T-cell (primary cell): ENCODE results near the gene STARD3NL. TPM values are rescaled to one million over a fixed set of nuclear protein-coding genes. Genes with fewer than 3 reads are reported as not detected.
A peak's percentile ranks its signal among the peaks of the same experiment; 100 is the strongest.
"Not testable (repeated sequence)": the region's sequence is repeated elsewhere in the genome, so short reads cannot be mapped to it uniquely, and the experiment has no call there.

Source experiments
- ATAC-seq, 4 experiments: fragments of 200-7000 bp in 3 of 4; fragments of 150-1000 bp in 1 of 4; cut with Tn5 transposase; replicated peaks in 1 of 4; 1 replicate in 3 of 4; 2 replicates in 1 of 4; pipeline ENCODE4 v1.10.0; 2021; ENCODE audit warnings: moderate library complexity in 3 of 4, mild to moderate bottlenecking in 2 of 4, moderate number of reproducible peaks in 1 of 4
- CTCF ChIA-PET, 2 donors: fragments of 300-600 bp; sonication (Branson Sonifier 250); formaldehyde crosslinking; loops; one replicate each; lab custom pipeline; 2022; ENCODE audit warnings: antibody characterized with exemption in 2 of 2; lab: Charles Lee
- POLR2A ChIA-PET, 2 donors: fragments of 300-600 bp; sonication (Branson Sonifier 250); formaldehyde crosslinking; loops; one replicate each; lab custom pipeline; 2022; ENCODE audit warnings: antibody characterized with exemption in 2 of 2; lab: Charles Lee
- DNase-seq, 35 experiments: peaks; one replicate each; pipeline versions ENCODE4 v3.0.0 to v3.0.0-alpha.2; 2013 to 2023
- H3K27ac ChIP-seq: one replicate; pipeline ENCODE4 v1.5.1; 2013; ENCODE audit warnings: low read length
- H3K27me3 ChIP-seq, 2 experiments: replicated peaks in 1 of 2; 1 replicate in 1 of 2; 2 replicates in 1 of 2; pipeline versions ENCODE4 v1.6.1 to v1.7.0; 2013; ENCODE audit warnings: low read length in 1 of 2, mixed read lengths in 1 of 2; ENCODE audit not compliant: control insufficient read depth in 2 of 2, insufficient read depth in 2 of 2; ENCODE audit errors: extremely low read depth in 1 of 2
- H3K36me3 ChIP-seq, 2 donors: 1 replicate in 1 of 2; 2 replicates in 1 of 2; pipeline versions ENCODE4 v1.6.1 to v1.7.0; 2013; ENCODE audit warnings: low read length in 1 of 2; ENCODE audit not compliant: control insufficient read depth in 2 of 2, insufficient read depth in 1 of 2; ENCODE audit errors: extremely low read depth in 1 of 2
- H3K4me1 ChIP-seq, 2 experiments: 1 replicate in 1 of 2; 2 replicates in 1 of 2; pipeline versions ENCODE4 v1.6.1 to v1.7.0; 2013; ENCODE audit warnings: low read length in 2 of 2, mixed read lengths in 1 of 2; ENCODE audit not compliant: insufficient read depth in 2 of 2, control insufficient read depth in 1 of 2; ENCODE audit errors: extremely low read depth in 1 of 2
- H3K4me3 ChIP-seq, 2 donors: 1 replicate in 1 of 2; 2 replicates in 1 of 2; pipeline versions ENCODE4 v1.5.1 to v1.7.0; 2013; ENCODE audit warnings: mild to moderate bottlenecking in 2 of 2, low read length in 1 of 2, moderate library complexity in 1 of 2; ENCODE audit not compliant: control insufficient read depth in 1 of 2; ENCODE audit errors: extremely low read depth in 1 of 2
- H3K9me3 ChIP-seq: 2 replicates; pipeline ENCODE4 v1.7.0; 2013
- H3K27ac Mint-ChIP-seq, 2 donors: one replicate each; pipeline ENCODE4 v1.8.0; 2020 to 2021; ENCODE audit warnings: mild to moderate bottlenecking in 2 of 2, mixed read lengths in 2 of 2
- H3K27me3 Mint-ChIP-seq, 2 donors: one replicate each; pipeline ENCODE4 v1.8.0; 2021 to 2022; ENCODE audit warnings: mixed read lengths in 2 of 2
- H3K36me3 Mint-ChIP-seq: one replicate; pipeline ENCODE4 v1.8.0; 2021; ENCODE audit warnings: mixed read lengths
- H3K4me1 Mint-ChIP-seq, 3 donors: one replicate each; pipeline ENCODE4 v1.8.0; 2020 to 2022; ENCODE audit warnings: mixed read lengths in 3 of 3, mild to moderate bottlenecking in 1 of 3
- H3K4me3 Mint-ChIP-seq, 3 donors: one replicate each; pipeline ENCODE4 v1.8.0; 2020 to 2022; ENCODE audit warnings: mild to moderate bottlenecking in 3 of 3, mixed read lengths in 3 of 3, moderate library complexity in 3 of 3
- H3K9me3 Mint-ChIP-seq, 3 donors: one replicate each; pipeline ENCODE4 v1.8.0; 2020 to 2022; ENCODE audit warnings: mixed read lengths in 3 of 3
- WGBS: methylation state at CpG from one replicate; pipeline ENCODE4 v1.1.5; 2013; ENCODE audit warnings: missing lambda C conversion rate; ENCODE audit not compliant: insufficient coverage; 5-methylcytosine and 5-hydroxymethylcytosine counted together
- total RNA-seq, 35 experiments: library from RNA in 6 of 35; stranded (reverse) in 6 of 35; fragments of 120-200 nt in 1 of 35; gene quantifications; one replicate each; pipeline versions ENCODE4 v1.2.1 to v1.2.4 and lab custom pipeline; 2013 to 2026

Gene STARD3NL
- total RNA-seq, 5 donors from 2014 or later (not counting 1 experiment from before 2014, with no cell fraction given), result 12.1 to 13.5 (median 12.5) TPM

DNA sequence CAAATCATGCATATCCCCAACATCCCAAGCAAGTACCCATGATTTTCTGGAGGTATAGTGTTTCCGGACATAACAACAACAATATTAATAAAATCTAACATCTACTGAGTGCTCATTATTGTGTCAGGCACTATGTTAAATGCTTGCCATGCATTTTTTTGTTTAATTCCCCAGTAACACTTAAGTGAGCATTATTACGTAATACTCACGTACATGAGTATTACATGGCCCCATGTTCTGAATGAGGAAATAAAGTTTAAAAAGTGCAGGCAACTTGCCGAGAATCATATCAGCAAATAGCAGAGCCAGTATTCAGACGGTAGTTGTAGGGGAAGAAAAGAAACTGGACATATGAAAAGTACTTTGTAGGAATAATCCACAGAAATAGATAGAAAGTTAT lies 65.3 kb downstream of the STARD3NL start:
- H3K9me3 ChIP-seq, H3K27me3 ChIP-seq, H3K9me3 Mint-ChIP-seq, H3K27me3 Mint-ChIP-seq, DNase-seq, H3K4me3 ChIP-seq, ATAC-seq, POLR2A ChIA-PET, H3K27ac Mint-ChIP-seq, H3K4me3 Mint-ChIP-seq: not testable (repeated sequence)
- Mint-ChIP-seq H3K36me3 (peaks cover 26% of the 10 kb centered on the region), H3K4me1 (peaks cover 0 to 32% (median 31%) of the 10 kb centered on the region in 3 donors)
- peaks cover 11 to 43% of the 10 kb centered on the region in 2 donors for H3K36me3 ChIP-seq
- 100% methylated on average over 1 of the region's 5 CpGs for WGBS
- peaks cover 0 to 21% of the 10 kb centered on the region in 2 experiments for H3K4me1 ChIP-seq
- H3K27ac ChIP-seq, result peak overlapping the region; percentile 80
- CTCF ChIA-PET, result interaction anchor here in 1 of 2 donors (0.7 kb wide), 1 partner anchor 76 kb away, joined by 3 read pairs; no protein-coding TSS in a partner anchor

DNA sequence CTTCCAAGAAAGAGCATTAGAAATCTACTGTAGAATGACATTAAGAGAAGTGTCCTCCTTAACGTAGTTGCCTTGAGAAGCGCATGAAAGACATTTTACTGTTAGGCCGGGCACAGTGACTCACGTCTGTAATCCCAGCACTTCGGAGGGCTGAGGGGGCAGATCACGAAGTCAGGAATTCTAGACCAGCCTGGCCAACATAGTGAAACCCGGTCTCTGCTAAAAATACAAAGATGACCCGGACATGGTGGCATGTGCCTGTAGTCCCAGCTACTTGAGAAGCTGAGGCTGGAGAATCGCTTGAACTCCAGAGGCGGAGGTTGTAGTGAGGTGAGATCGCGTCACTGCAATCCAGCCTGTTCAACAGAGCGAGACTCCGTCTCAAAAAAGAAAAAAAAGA lies 66.5 kb downstream of the STARD3NL start:
- peaks cover 11 to 38% of the 10 kb centered on the region in 2 donors for H3K36me3 ChIP-seq
- H3K4me1 Mint-ChIP-seq, result peaks cover 0 to 34% (median 31%) of the 10 kb centered on the region in 3 donors
- H3K27me3 ChIP-seq, result no peaks in the 10 kb centered on the region
- no peak overlapping the region for H3K4me3 ChIP-seq
- no peaks in the 10 kb centered on the region for H3K9me3 ChIP-seq
- peak overlapping the region; percentile 70 to 77 for H3K27ac Mint-ChIP-seq
- ATAC-seq (no peak), DNase-seq (no peak)
- ChIA-PET CTCF (no interaction called here), POLR2A (no interaction called here)
- H3K36me3 Mint-ChIP-seq, result peaks cover 29% of the 10 kb centered on the region
- peak overlapping the region; percentile 67 for H3K27ac ChIP-seq
- WGBS, result 89% methylated on average over 13 of the region's 14 CpGs
- no peaks in the 10 kb centered on the region for H3K9me3 Mint-ChIP-seq
- H3K4me1 ChIP-seq, result peaks cover 0 to 21% of the 10 kb centered on the region in 2 experiments
- H3K27me3 Mint-ChIP-seq, result no peaks in the 10 kb centered on the region
- H3K4me3 Mint-ChIP-seq, result peak overlapping the region in 1 of 3 donors; percentile 6

DNA sequence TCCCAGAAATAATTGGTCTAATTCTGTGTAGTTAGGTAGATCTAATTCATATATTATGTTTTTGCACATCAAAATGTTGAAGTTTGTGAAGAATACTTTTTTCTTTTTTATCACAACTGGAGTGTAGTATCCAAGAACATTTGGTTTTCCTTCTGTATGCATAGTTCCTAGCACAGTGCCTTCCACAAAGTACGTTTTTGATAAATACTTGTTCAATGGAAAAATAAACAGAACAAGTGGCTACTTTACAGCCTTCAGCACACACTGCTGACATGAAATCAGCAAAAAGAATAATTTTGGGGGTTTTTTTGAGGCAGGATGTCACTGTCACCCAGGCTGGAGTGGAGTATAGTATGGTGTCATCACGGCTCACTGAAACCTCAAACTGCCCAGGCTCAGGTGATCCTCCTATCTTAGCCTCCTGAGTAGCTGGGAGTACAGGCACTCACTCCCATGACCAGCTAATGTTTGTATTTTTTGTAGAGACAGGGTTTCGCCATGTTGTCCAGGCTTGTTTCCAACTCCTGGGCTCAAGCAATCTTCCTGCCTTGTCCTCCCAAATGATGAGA lies 67.4 kb downstream of the STARD3NL start:
- Mint-ChIP-seq H3K4me3 (peak overlapping the region in 1 of 3 donors; percentile 17), H3K27me3 (no peaks in the 10 kb centered on the region), H3K27ac (peak overlapping the region; percentile 36 to 73), H3K4me1 (peaks cover 0 to 34% (median 31%) of the 10 kb centered on the region in 3 donors), H3K9me3 (no peaks in the 10 kb centered on the region), H3K36me3 (peaks cover 27% of the 10 kb centered on the region)
- WGBS, result 100% methylated on average over 1 of the region's 3 CpGs
- no peaks in the 10 kb centered on the region for H3K9me3 ChIP-seq
- H3K27ac ChIP-seq, result peak overlapping the region; percentile 67
- peak in 1 of 4 experiments; percentile 45 for ATAC-seq
- no peaks in the 10 kb centered on the region for H3K27me3 ChIP-seq
- peaks cover 11 to 38% of the 10 kb centered on the region in 2 donors for H3K36me3 ChIP-seq
- DNase-seq, result peak in 5 of 35 experiments; percentile 9 to 59 (median 32)
- peaks cover 0 to 21% of the 10 kb centered on the region in 2 experiments for H3K4me1 ChIP-seq
- POLR2A ChIA-PET, result no interaction called here
- no peak overlapping the region for H3K4me3 ChIP-seq
- CTCF ChIA-PET, result no interaction called here

- Mint-ChIP-seq H3K4me3 (peak overlapping the region in 1 of 3 donors; percentile 8), H3K36me3 (peaks cover 18% of the 10 kb centered on the region), H3K27me3 (no peaks in the 10 kb centered on the region), H3K9me3 (no peaks in the 10 kb centered on the region), H3K27ac (peak overlapping the region; percentile 71 to 74), H3K4me1 (peaks cover 0 to 29% (median 26%) of the 10 kb centered on the region in 3 donors)
- Histone ChIP-seq H3K36me3 (peaks cover 11 to 22% of the 10 kb centered on the region in 2 donors), H3K27ac (peak overlapping the region; percentile 64), H3K27me3 (no peaks in the 10 kb centered on the region), H3K9me3 (no peaks in the 10 kb centered on the region), H3K4me3 (peak overlapping the region in 1 of 2 donors; percentile 2), H3K4me1 (peaks cover 0 to 11% of the 10 kb centered on the region in 2 experiments)
- ChIA-PET CTCF (no interaction called here), POLR2A (no interaction called here)
- DNase-seq (no peak), ATAC-seq (peak in 1 of 4 experiments; percentile 38)
- 100% methylated on average over 1 of the region's 5 CpGs for WGBS
Observed at GRCh38 chr7:38248069-38248567, 70.1 kb downstream of the STARD3NL start.

GRCh38 chr7:38249849-38250248 lies 71.8 kb downstream of the STARD3NL start:
- H3K9me3 Mint-ChIP-seq, DNase-seq, H3K4me1 ChIP-seq, H3K27me3 ChIP-seq, H3K27ac Mint-ChIP-seq, CTCF ChIA-PET, H3K27ac ChIP-seq, H3K27me3 Mint-ChIP-seq, H3K9me3 ChIP-seq, ATAC-seq, POLR2A ChIA-PET: not testable (repeated sequence)
- peaks cover 11 to 18% of the 10 kb centered on the region in 2 donors for H3K36me3 ChIP-seq
- peaks cover 13% of the 10 kb centered on the region for H3K36me3 Mint-ChIP-seq
- H3K4me3 Mint-ChIP-seq, result peak overlapping the region in 2 of 3 donors; percentile 16 to 43
- WGBS, result no CpG with 5 or more reads among the region's 3 CpGs
- H3K4me3 ChIP-seq, result peak overlapping the region in 1 of 2 donors; percentile 27
- H3K4me1 Mint-ChIP-seq, result peaks cover 0 to 26% (median 24%) of the 10 kb centered on the region in 3 donors

DNA sequence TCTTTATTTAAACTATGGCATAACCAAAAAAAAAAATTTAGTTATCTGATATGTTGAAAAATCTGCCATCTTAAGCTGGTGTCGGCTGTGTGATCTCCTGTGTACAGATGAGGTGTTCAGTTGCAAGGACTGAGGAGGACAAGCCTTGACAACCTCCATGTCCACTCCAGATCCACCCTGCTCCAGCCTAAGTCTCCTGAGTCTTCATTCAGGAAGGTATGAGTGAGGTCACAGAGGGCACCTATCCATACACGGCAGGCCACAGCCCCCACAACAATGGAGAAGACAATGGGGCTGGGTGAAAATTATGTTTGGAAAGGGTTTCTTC lies 79.3 kb downstream of the STARD3NL start:
- POLR2A ChIA-PET, result interaction anchor here in 1 of 2 donors (0.7 kb wide), 1 partner anchor 19 kb away, joined by 6 read pairs; no protein-coding TSS in a partner anchor
- Mint-ChIP-seq H3K4me1 (peaks cover 0 to 26% (median 8%) of the 10 kb centered on the region in 3 donors), H3K36me3 (peaks cover 3% of the 10 kb centered on the region), H3K4me3 (no peak overlapping the region), H3K27me3 (no peaks in the 10 kb centered on the region), H3K27ac (peak overlapping the region; percentile 16 to 36), H3K9me3 (no peaks in the 10 kb centered on the region)
- no peaks in the 10 kb centered on the region for H3K9me3 ChIP-seq
- WGBS, result no CpG with 5 or more reads among the region's 2 CpGs
- peaks cover 0 to 2% of the 10 kb centered on the region in 2 experiments for H3K4me1 ChIP-seq
- H3K4me3 ChIP-seq, result no peak overlapping the region
- H3K27me3 ChIP-seq, result no peaks in the 10 kb centered on the region
- peak overlapping the region; percentile 38 for H3K27ac ChIP-seq
- DNase-seq (no peak), ATAC-seq (no peak)
- no peaks in the 10 kb centered on the region for H3K36me3 ChIP-seq
- CTCF ChIA-PET, result interaction anchor here in 1 of 2 donors (0.6 to 0.7 kb wide), 3 partner anchors 19 to 80 kb away, joined by 3 to 5 read pairs (median 3); partner anchors contain the start of gene STARD3NL
